PC-9 (cell line): ENCODE results near the gene BCKDHA. TPM values are rescaled to one million over a fixed set of nuclear protein-coding genes. Genes with fewer than 3 reads are reported as not detected.

Experiments
- BruUV-seq: library from RNA; stranded (reverse); fragments of 400-500 nt; replicated peaks from 2 replicates; lab custom pipeline; 2021; lab: Mats Ljungman, UMichigan
- CTCF ChIA-PET: fragments of 300-600 bp; sonication (Branson Sonifier 250); formaldehyde crosslinking; loops from one replicate; lab custom pipeline; 2022; ENCODE audit warnings: antibody characterized with exemption; lab: Charles Lee
- POLR2A ChIA-PET: fragments of 300-600 bp; sonication (Branson Sonifier 250); formaldehyde crosslinking; loops from one replicate; lab custom pipeline; 2022; ENCODE audit warnings: antibody characterized with exemption; ENCODE audit not compliant: unreplicated experiment; lab: Charles Lee
- DNase-seq, 2 experiments: peaks; one replicate each; pipeline versions ENCODE4 v3.0.0 to v3.0.0-alpha.2; 2015 to 2022; ENCODE audit warnings: mixed read lengths in 1 of 2
- H2AFZ ChIP-seq: fragments of 200-600 bp; sonication (generic); 2 replicates; pipeline ENCODE4 v1.8.1; 2017; ENCODE audit warnings: antibody characterized with exemption
- H3F3A ChIP-seq: fragments of 200-600 bp; sonication (generic); 2 replicates; pipeline ENCODE4 v1.8.1; 2017; ENCODE audit warnings: antibody characterized with exemption, mild to moderate bottlenecking, low read depth; ENCODE audit not compliant: insufficient read depth
- H3K27ac ChIP-seq: fragments of 200-600 bp; sonication (generic); 2 replicates; pipeline ENCODE4 v1.6.1; 2016; ENCODE audit warnings: mixed run types
- H3K27me3 ChIP-seq: fragments of 200-600 bp; sonication (generic); 2 replicates; pipeline ENCODE4 v1.6.1; 2016; ENCODE audit warnings: low read depth, mixed run types; ENCODE audit not compliant: insufficient read depth
- H3K36me3 ChIP-seq: fragments of 200-600 bp; sonication (generic); 2 replicates; pipeline ENCODE4 v1.6.1; 2016; ENCODE audit warnings: low read depth, mixed run types
- H3K4me1 ChIP-seq: fragments of 200-600 bp; sonication (generic); replicated peaks from 2 replicates; pipeline ENCODE4 v1.6.1; 2016; ENCODE audit warnings: mixed run types; ENCODE audit not compliant: insufficient read depth
- H3K4me2 ChIP-seq: fragments of 200-600 bp; sonication (generic); 2 replicates; pipeline ENCODE4 v1.6.1; 2017; ENCODE audit warnings: mixed run types
- H3K4me3 ChIP-seq: fragments of 200-600 bp; sonication (generic); 2 replicates; pipeline ENCODE4 v1.6.1; 2016; ENCODE audit warnings: mixed run types
- H3K79me2 ChIP-seq: fragments of 200-600 bp; sonication (generic); 2 replicates; pipeline ENCODE4 v1.6.1; 2017; ENCODE audit warnings: low read depth, mixed run types
- H3K9me2 ChIP-seq: fragments of 200-600 bp; sonication (generic); 2 replicates; pipeline ENCODE4 v1.8.1; 2017; ENCODE audit warnings: mild to moderate bottlenecking; ENCODE audit not compliant: insufficient read depth
- H3K9me3 ChIP-seq: fragments of 200-600 bp; sonication (generic); 2 replicates; pipeline ENCODE4 v1.8.1; 2016; ENCODE audit warnings: low read depth; ENCODE audit not compliant: insufficient read depth
- H4K20me1 ChIP-seq: fragments of 200-600 bp; sonication (generic); 2 replicates; pipeline ENCODE4 v1.8.1; 2017; ENCODE audit not compliant: insufficient read depth
- EZH2 ChIP-seq: fragments of 200-600 bp; sonication (generic); IDR thresholded peaks from 2 replicates; pipeline ENCODE4 v1.8.0; 2017; ENCODE audit warnings: antibody characterized with exemption, low read depth
- intact Hi-C: fragments of 100-400 bp; cut with micrococcal nuclease; formaldehyde crosslinking; loops from one replicate; pipeline ENCODE4 v1.10.0; 2022; ENCODE audit not compliant: unreplicated experiment
- total RNA-seq: library from RNA; stranded (reverse); gene quantifications from 2 replicates; pipeline ENCODE4 v1.2.3, GENCODE V29; 2021
- TF ChIP-seq, protein P1 (sequence below): fragments of 200-600 bp; sonication (generic); conservative IDR thresholded peaks from 2 replicates; pipeline ENCODE4 v1.6.1; 2017; ENCODE audit warnings: mixed run types, antibody characterized with exemption, mild to moderate bottlenecking, moderate library complexity

BCKDHA gene
- total RNA-seq, 1 experiment from 2014 or later, result 26.3 TPM

DNA sequence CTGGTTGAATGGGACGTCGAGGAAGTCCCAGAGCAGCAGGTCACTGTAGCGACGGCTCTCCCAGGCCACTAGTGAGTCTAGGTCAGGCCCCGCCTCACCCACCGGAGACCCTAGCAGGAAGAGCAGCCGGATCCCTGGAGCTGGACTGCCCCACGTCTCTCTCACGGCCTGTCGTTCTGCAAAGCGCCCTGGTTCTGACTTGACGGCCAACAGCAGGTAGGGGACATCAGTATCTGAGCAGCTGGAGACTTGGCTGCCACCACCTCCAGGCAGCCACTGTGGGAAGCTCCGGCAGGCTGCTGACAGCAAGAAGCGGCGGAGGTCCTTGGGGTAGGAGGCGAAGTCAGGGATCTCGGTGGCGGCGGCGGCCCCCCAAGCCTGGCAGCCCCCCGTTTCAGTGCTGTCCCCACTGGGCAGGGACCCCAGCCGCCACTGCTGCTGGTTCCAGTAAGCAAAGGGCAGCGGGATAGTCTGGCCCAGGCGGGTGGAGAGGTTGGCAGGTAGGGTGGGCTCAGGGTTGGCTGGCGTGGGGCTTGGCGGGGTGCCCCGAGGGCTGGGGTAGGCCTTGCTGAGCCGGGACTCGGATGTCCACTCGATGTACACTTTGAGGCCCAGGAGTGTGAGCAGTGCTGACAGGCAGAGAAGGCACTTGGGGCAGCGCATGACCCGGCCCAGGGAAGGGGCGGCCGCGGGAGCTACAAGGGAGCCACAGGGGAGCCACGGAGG is 28.7 kb downstream of the BCKDHA start:
- ChIA-PET POLR2A (no interaction called here), CTCF (no interaction called here)
- Histone ChIP-seq H3K36me3 (no peaks in the 10 kb centered on the region), H3K4me1 (no peaks in the 10 kb centered on the region), H3K79me2 (no peaks in the 10 kb centered on the region), H3F3A (peaks cover 7% of the 10 kb centered on the region; the same call in 1 of the 2 replicates), H3K4me2 (no peak overlapping the region), H3K9me2 (no peaks in the 10 kb centered on the region), H3K27ac (no peak overlapping the region), H2AFZ (no peak overlapping the region), H3K4me3 (no peak overlapping the region), H3K9me3 (no peaks in the 10 kb centered on the region), H3K27me3 (no peaks in the 10 kb centered on the region), H4K20me1 (no peaks in the 10 kb centered on the region)
- no peak for DNase-seq
- intact Hi-C loops, result no loop called here
- no TSS peak for BruUV-seq
- no peak for TF ChIP-seq EZH2
- TF ChIP-seq, protein P1, sequence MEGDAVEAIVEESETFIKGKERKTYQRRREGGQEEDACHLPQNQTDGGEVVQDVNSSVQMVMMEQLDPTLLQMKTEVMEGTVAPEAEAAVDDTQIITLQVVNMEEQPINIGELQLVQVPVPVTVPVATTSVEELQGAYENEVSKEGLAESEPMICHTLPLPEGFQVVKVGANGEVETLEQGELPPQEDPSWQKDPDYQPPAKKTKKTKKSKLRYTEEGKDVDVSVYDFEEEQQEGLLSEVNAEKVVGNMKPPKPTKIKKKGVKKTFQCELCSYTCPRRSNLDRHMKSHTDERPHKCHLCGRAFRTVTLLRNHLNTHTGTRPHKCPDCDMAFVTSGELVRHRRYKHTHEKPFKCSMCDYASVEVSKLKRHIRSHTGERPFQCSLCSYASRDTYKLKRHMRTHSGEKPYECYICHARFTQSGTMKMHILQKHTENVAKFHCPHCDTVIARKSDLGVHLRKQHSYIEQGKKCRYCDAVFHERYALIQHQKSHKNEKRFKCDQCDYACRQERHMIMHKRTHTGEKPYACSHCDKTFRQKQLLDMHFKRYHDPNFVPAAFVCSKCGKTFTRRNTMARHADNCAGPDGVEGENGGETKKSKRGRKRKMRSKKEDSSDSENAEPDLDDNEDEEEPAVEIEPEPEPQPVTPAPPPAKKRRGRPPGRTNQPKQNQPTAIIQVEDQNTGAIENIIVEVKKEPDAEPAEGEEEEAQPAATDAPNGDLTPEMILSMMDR, result no peak

- no TSS peak for BruUV-seq
- TF ChIP-seq, protein P1, result no peak
- no peak for TF ChIP-seq EZH2
- Histone ChIP-seq H3K9me3 (no peaks in the 10 kb centered on the region), H3K36me3 (no peaks in the 10 kb centered on the region), H3K4me1 (no peaks in the 10 kb centered on the region), H3F3A (peaks cover 7% of the 10 kb centered on the region; the same call in 1 of the 2 replicates), H3K27me3 (no peaks in the 10 kb centered on the region), H3K4me3 (no peak within 1 kb of the TSS), H3K9me2 (no peaks in the 10 kb centered on the region), H3K27ac (no peak within 1 kb of the TSS), H4K20me1 (no peaks in the 10 kb centered on the region), H3K4me2 (no peak within 1 kb of the TSS), H3K79me2 (no peaks in the 10 kb centered on the region), H2AFZ (no peak within 1 kb of the TSS)
- intact Hi-C loops, result no loop called here
- CTCF ChIA-PET, result interaction anchor here (0.7 kb wide), 1 partner anchor 8 kb away, joined by 15 read pairs; no protein-coding TSS in a partner anchor
- POLR2A ChIA-PET, result interaction anchor here (0.6 kb wide), 1 partner anchor 12 kb away, joined by 22 read pairs; the partner anchor contains the start of gene DMAC2
- peak in 1 of 2 experiments; percentile 49 for DNase-seq
These were observed 29.5 kb downstream of the BCKDHA start, which contains the start of gene B3GNT8 for GRCh38 chr19:41426952-41427646. Gene B3GNT8, minus strand, starts transcription at chr19:41427374. Its CDS starts 596 bp downstream, at chr19:41426778.

GRCh38 chr19:41427647-41428480 is 30.2 kb downstream of the BCKDHA start:
- no peaks in the 10 kb centered on the region for H3K9me2 ChIP-seq
- no peaks in the 10 kb centered on the region for H3K36me3 ChIP-seq
- TF ChIP-seq, protein P1, result no peak
- no peak for TF ChIP-seq EZH2
- no peaks in the 10 kb centered on the region for H3K79me2 ChIP-seq
- H3K9me3 ChIP-seq, result no peaks in the 10 kb centered on the region
- BruUV-seq, result no TSS peak
- H3K4me3 ChIP-seq, result no peak overlapping the region
- DNase-seq, result no peak
- no peak overlapping the region for H2AFZ ChIP-seq
- POLR2A ChIA-PET, result interaction anchor here (0.6 kb wide), 1 partner anchor 12 kb away, joined by 22 read pairs; the partner anchor contains the start of gene DMAC2
- no peak overlapping the region for H3K4me2 ChIP-seq
- intact Hi-C loops, result no loop called here
- no peaks in the 10 kb centered on the region for H4K20me1 ChIP-seq
- no peak overlapping the region for H3K27ac ChIP-seq
- CTCF ChIA-PET, result no interaction called here
- H3K27me3 ChIP-seq, result no peaks in the 10 kb centered on the region
- peaks cover 7% of the 10 kb centered on the region; the same call in 1 of the 2 replicates for H3F3A ChIP-seq
- no peaks in the 10 kb centered on the region for H3K4me1 ChIP-seq
